ENCODE results near the gene SYT6.

DNA sequence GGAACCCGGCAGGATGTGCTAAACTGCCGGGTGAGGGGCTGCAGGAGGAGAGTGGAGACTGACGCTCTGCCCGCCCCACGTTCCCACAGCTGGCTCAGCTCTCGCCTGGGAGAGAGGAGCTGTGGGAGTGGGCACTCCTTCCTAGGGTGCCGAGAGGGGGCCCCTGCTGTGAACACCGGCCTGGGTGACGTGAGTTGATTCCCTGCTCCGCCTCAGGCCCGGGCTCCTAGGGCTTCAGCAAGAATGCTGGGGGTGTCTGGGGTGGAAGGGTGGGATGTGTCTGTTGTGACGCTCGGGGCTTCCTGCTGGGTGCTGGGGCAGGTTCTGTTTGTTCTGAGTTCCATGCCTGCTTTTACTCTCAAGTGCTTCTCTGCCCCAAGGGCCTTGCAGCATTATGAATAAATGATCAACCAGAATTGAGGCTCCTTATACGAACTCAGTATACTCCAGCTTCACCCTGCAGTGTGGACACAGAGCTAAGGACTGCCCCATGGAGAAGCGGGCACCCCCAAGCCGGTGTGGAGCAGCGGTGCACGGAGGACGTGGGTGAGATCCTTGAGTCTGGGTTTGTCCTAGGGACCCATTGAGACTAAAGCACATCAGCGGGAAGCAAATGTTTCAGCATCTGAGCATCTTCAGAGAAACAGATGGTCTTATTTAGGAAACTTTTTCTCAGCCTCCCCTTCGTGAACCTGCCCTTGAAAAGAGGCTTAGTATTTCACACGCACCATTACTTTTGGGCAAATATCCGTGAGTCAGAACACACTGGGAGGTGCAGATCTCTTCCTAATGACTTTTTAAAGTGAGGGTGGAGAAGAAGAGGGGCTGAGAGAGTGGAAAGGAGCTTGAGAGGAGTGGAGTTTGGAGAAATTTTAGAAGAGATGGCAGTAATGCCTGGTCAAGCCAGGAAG is 41.7 kb downstream of the SYT6 start:
- TF ChIP-seq TARDBP (IDR thresholded peaks at IDR 0.05; ENCODE audit: borderline replicate concordance) = no peak
- TF ChIP-seq, protein P1, sequence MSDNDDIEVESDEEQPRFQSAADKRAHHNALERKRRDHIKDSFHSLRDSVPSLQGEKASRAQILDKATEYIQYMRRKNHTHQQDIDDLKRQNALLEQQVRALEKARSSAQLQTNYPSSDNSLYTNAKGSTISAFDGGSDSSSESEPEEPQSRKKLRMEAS (IDR thresholded peaks at IDR 0.05; ENCODE audit: low read depth, low read length) = no peak
- no peak for TF ChIP-seq EZH2 (IDR thresholded peaks at IDR 0.05; ENCODE audit: borderline replicate concordance, control insufficient read depth, low read depth, low read length)
- TF ChIP-seq, protein P2, sequence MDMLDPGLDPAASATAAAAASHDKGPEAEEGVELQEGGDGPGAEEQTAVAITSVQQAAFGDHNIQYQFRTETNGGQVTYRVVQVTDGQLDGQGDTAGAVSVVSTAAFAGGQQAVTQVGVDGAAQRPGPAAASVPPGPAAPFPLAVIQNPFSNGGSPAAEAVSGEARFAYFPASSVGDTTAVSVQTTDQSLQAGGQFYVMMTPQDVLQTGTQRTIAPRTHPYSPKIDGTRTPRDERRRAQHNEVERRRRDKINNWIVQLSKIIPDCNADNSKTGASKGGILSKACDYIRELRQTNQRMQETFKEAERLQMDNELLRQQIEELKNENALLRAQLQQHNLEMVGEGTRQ (IDR thresholded peaks at IDR 0.05; ENCODE audit: borderline replicate concordance, low read depth, low read length) = no peak
- no peak for TF ChIP-seq BMI1 (IDR thresholded peaks at IDR 0.05; ENCODE audit: borderline replicate concordance)
- TF ChIP-seq RB1 (IDR thresholded peaks at IDR 0.05; ENCODE audit: borderline replicate concordance) = no peak
- TF ChIP-seq EP300 (IDR thresholded peaks at IDR 0.05; ENCODE audit: borderline replicate concordance in 1 of 2, control insufficient read depth in 1 of 2, low read depth in 2 of 2, low read length in 2 of 2) = no peak
- TF ChIP-seq FOXM1 (IDR thresholded peaks at IDR 0.05; ENCODE audit: low read depth, low read length) = no peak
- TF ChIP-seq, protein P3, sequence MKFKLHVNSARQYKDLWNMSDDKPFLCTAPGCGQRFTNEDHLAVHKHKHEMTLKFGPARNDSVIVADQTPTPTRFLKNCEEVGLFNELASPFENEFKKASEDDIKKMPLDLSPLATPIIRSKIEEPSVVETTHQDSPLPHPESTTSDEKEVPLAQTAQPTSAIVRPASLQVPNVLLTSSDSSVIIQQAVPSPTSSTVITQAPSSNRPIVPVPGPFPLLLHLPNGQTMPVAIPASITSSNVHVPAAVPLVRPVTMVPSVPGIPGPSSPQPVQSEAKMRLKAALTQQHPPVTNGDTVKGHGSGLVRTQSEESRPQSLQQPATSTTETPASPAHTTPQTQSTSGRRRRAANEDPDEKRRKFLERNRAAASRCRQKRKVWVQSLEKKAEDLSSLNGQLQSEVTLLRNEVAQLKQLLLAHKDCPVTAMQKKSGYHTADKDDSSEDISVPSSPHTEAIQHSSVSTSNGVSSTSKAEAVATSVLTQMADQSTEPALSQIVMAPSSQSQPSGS (IDR thresholded peaks at IDR 0.05; ENCODE audit: low read length) = no peak
- TF ChIP-seq, protein P4, sequence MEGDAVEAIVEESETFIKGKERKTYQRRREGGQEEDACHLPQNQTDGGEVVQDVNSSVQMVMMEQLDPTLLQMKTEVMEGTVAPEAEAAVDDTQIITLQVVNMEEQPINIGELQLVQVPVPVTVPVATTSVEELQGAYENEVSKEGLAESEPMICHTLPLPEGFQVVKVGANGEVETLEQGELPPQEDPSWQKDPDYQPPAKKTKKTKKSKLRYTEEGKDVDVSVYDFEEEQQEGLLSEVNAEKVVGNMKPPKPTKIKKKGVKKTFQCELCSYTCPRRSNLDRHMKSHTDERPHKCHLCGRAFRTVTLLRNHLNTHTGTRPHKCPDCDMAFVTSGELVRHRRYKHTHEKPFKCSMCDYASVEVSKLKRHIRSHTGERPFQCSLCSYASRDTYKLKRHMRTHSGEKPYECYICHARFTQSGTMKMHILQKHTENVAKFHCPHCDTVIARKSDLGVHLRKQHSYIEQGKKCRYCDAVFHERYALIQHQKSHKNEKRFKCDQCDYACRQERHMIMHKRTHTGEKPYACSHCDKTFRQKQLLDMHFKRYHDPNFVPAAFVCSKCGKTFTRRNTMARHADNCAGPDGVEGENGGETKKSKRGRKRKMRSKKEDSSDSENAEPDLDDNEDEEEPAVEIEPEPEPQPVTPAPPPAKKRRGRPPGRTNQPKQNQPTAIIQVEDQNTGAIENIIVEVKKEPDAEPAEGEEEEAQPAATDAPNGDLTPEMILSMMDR (IDR thresholded peaks at IDR 0.05 in 2 of 3, conservative IDR thresholded peaks at IDR 0.05 in 1 of 3; ENCODE audit: control insufficient read depth in 2 of 3, extremely low read depth in 1 of 3, insufficient read depth in 1 of 3, low read depth in 3 of 3, low read length in 3 of 3) = no peak
- TF ChIP-seq NR2C2 (IDR thresholded peaks at IDR 0.05; ENCODE audit: borderline replicate concordance, control insufficient read depth, insufficient read length, low read depth) = no peak

All from GM12878 (cell line).